GM19395 (cell line): ENCODE measurements around the gene ZBTB32.

Experiments
- ATAC-seq: cut with Tn5 transposase; IDR thresholded peaks from one replicate; pipeline ENCODE4 v1.9.1; 2021; ENCODE audit warnings: mild to moderate bottlenecking, moderate library complexity; ENCODE audit not compliant: unreplicated experiment

ZBTB32 gene

GRCh38 chr19:35695895-35696422, 8.4 kb upstream of the ZBTB32 start:
- ATAC-seq: no peak

- no peak for ATAC-seq
Observed at GRCh38 chr19:35696835-35697234, 7.5 kb upstream of the ZBTB32 start.

DNA sequence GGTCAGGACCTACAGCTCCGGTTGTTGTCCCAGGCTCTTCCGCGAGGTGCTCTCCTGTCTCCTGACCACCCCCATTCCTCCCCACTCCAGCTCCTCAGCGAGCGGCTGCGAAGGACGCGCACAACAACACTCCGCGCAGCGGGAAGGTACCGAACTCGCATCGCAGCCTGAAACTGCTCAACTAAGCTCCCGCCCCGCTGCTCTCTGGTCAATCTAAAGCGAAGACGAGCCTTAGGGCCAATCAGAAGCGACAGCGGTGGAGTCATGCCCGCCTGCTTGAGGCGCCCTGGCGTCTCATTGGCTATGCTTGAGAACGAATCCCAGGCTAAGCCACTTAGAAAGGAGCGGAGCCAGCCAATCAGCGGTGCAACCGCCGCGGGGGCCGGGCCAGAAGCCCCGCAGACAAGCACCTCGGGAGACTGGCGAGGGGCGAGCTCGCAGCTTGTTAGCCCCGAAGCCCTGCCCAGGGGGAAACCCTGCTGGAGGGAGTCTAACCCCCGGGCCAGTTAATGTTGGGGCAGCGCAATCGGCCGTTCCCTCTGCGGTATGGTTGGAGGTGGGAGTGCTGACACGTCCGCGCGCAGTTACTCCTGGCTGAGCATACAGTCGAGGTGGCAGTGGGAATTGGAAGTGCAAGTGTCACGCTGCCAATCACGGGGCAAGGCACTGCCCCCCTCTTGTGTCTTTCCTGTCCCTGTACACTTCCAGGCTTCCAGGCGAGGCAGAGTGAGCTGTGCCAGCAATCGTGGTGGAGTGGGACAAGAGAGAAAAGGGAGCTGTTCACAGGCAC, 1.9 kb upstream of the ZBTB32 start:
- peak; percentile 92 for ATAC-seq

- no peak for ATAC-seq
Observed at GRCh38 chr19:35703343-35703742, 1.0 kb upstream of the ZBTB32 start.

- ATAC-seq: no peak
Observed at GRCh38 chr19:35708391-35708790, 4.0 kb downstream of the ZBTB32 start.

DNA sequence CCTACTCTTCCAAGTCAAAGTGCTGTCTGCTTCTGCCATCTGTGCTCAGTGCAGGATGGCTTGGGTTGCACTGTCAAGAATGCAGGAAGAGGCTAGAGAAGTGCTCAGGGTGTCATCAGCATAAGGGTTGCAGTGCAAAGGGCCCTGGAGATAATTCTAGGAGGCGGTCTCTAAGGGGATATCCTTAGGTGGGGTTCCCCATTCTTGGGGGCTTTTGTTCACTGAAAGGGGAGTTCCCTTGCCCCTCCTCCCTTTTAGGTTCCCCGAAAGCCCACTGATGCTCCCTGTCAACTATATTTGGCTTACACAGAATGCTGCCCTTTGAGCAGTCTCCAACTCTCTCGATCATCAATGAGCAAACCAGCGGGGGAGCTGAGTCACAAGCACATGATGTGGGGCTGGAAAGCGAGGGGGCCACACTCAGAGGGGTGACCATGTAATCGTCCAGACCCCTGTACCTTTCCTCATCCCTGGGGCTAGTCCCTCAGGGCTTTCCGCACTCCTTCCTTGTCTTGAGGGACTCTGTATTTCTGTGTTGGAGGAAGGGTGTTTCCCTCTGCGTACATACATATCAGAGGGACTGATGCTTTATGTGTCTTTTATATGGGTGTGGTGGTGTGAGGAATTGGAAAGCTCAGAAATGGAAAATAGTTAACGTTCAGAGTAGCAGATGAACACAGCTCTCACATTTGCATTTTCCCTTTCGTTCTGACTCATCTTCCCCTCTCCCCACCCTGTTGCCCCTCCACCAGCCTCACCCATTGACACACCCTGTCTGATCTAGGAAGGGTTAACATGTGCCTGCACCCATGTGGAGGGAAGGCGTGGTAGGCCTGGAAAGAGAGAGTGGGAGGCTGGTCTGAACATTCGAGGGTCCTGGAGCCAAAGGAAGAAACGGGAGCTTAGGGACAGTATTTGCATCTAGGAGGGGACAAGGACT, 6.7 kb downstream of the ZBTB32 start:
- peak; percentile 43 for ATAC-seq

DNA sequence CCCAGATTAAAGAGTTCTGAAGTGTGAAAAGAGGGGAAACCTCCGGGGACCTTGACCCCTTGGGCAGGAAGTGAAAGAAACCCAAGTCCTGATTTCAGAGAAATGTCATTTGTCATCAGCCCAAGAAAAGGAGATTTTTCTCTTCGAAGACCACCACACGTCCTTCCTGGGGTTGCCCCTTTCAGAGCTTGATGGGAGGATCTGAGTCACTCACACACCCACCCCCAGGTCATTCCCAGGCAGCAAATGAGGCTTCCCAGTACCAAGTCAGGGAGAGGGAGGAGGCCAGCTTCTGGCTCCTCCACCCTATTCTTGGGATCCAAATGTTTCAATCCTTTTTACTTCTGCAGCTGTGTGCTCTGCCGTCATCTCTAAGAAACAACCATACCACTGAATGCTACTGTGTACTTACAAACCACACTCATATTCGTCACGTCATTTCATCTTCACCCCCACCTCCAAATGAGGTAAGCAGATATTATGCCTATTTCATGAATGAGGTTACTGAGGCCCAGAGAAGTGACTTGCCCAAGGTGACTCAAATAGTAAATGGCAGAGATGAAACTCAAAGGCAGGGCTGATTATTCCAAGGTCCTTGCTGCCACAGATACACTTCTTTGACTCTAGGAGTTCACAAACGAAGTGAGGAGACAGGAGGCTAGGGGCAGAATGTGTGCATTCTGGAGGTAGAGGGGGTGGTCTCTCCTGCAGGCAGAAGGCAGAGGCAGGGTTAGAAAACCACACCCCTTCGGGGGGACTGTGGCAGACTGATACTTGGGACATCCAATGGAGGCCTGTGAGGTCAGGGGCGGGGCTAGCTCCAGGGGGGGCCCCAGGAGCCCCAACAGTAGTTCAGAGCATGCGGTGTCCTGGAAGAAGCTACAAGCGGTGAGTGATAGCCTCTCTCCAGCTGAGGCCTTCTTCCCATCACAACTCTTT, 8.5 kb downstream of the ZBTB32 start:
- ATAC-seq: no peak

DNA sequence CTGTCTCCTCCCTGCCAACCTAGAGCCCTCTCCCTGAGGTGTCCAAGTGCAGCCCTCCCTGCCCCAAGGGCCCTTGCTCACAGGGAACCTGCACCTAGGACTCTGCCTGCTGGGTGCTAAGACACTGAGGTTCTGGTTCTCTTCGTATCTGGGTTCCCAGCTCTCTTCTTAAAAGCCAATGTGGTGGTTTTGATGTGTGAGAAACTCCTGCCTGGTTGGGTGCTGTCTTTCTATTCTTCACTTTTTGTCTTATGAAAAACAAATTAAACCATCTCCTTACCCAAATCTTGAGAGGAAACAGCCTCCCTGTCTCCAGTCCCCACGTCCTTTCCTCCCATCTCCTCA, 9.1 kb downstream of the ZBTB32 start:
- no peak for ATAC-seq

GRCh38 chr19:35713904-35714495, 9.6 kb downstream of the ZBTB32 start:
- no peak for ATAC-seq

- ATAC-seq: no peak
Observed at GRCh38 chr19:35714601-35715354, 10.4 kb downstream of the ZBTB32 start.

DNA sequence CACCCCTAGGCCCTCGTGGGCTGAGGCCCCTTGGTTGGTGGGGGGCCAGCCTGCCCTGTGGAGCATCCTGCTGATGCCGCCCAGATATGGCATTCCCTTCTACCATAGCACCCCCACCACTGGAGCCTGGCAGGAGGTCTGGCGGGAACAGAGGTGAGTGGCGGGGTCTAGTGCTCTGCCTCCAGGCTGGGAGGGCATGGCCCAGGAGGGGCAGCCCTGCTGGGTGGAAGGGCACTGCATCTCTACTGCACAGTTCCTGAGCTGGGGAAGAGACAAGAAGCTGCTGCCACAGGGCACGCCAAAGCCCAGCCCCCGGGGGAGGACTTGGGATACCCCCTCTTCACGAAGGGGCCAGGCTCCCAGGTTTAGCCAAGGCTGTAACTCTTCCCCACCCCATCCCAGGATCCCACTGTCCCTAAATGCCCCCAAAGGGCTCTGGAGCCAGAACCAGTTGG, 11.0 kb downstream of the ZBTB32 start:
- no peak for ATAC-seq

DNA sequence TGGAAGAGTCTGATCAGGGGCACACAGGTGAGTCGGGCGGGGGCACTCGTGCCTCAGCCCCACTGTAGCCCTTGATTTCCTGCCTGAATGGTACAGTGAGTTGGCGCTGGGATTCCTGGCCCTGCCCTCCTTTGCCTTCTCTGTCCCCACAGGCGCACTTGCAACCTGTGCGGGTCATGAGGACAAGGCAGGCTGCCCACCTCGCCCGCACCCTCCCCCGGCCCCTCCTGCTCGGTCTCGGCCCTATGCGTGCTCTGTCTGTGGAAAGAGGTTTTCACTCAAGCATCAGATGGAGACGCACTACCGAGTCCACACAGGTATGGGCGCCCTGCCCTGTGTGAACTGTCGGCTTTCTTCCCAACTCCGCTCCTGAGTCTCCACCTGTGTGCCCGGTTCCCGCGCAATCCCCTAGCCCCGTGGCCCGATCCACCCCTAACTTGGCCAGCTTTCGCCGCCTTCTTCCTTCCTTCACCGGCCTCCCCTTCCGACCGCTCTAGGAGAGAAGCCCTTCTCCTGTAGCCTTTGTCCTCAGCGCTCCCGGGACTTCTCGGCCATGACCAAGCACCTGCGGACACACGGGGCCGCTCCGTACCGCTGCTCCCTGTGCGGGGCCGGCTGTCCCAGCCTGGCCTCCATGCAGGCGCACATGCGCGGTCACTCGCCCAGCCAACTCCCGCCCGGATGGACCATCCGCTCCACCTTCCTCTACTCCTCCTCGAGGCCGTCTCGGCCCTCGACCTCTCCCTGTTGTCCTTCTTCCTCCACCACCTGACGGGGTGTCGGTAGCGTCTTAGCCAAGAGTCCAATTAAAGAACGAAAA, 11.8 kb downstream of the ZBTB32 start:
- ATAC-seq: no peak

GRCh38 chr19:35716801-35717664, 12.7 kb downstream of the ZBTB32 start:
- peak; percentile 56 for ATAC-seq

DNA sequence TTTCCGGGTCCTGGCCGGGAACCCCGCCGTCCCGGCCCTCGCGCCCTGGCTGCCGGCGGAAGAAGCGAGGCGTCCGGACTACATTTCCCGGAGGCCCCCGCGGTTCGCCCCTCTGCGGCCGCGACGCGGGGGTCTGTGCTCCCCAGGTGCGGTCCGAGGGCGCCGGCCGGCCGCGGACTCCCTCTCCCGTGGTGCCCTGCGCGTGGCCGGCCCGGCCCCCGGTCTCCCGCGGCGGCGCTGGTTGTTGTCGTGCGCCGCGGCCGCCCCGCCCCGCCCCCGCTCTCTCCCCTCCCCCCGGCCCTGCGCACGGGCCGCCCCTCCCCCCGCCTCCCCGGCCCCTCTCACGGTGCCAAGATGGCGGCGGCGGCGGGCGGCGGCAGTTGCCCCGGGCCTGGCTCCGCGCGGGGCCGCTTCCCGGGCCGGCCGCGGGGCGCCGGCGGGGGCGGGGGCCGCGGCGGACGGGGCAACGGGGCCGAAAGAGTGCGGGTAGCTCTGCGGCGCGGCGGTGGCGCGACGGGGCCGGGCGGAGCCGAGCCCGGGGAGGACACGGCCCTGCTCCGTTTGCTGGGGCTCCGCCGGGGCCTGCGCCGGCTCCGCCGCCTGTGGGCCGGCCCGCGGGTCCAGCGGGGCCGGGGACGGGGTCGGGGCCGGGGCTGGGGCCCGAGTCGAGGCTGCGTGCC, 13.4 kb downstream of the ZBTB32 start, which contains the start of gene KMT2B:
KMT2B (plus strand) TSS at position 339 of the 680 bp plus-strand sequence; CDS start at position 355, 16 bp downstream.
- ATAC-seq: no peak

- no peak for ATAC-seq
Observed at GRCh38 chr19:35718345-35719041, 14.1 kb downstream of the ZBTB32 start.

DNA sequence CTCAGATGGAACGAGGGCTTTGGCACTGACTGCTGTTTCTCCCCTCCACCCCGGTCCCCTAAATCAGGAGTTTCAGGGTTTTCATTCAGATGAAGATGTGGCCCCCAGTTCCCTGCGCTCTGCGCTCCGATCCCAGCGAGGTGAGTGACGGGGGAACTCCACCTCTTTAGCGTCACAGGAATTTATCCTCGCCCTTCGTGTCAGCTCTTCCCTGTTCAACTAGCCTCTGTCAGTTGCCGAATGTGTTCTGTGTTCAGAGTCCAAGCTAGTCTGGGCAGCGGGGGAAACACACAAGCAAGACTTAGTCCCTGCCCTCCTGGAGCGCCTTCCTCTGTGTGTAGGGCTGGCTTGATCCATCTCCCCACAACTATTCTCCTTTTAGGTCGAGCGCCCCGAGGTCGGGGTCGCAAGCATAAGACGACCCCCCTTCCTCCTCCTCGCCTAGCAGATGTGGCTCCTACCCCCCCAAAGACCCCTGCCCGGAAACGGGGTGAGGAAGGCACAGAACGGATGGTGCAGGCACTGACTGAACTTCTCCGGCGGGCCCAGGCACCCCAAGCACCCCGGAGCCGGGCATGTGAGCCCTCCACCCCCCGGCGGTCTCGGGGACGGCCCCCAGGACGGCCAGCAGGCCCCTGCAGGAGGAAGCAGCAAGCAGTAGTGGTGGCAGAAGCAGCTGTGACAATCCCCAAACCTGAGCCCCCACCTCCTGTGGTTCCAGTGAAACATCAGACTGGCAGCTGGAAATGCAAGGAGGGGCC, 15.2 kb downstream of the ZBTB32 start:
- ATAC-seq: no peak
